ENCODE results near the gene RPL22. TPM values are rescaled to one million over a fixed set of nuclear protein-coding genes. Genes with fewer than 3 reads are reported as not detected.

The RPL22 gene
- total and polyA plus RNA-seq, 4 donors: 38.9 to 105 (median 77.3) TPM

DNA sequence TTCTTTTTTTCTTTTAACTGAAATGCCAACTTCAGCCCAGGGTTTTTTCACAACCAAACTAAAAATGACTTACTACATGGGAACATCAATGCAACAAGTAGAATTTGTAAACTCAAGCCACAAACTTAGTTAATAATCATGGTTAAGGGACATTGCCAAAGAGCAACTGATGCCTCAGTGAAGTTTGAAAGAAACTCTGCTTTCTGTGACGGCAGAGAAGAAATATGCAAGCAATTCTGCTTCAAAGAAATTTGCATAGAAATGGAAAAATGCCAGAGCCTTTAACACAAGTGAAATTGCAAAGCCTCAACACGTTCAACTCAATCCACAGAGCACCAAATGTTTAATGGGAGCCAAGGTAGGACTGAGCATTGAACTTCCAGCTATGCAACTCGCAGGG lies 14.2 kb downstream of the RPL22 start:
- no peaks in the 10 kb centered on the region for H3K4me1 ChIP-seq (ENCODE audit: control insufficient read depth in 4 of 4, insufficient read depth in 4 of 4, low read length in 3 of 4)
- TF ChIP-seq, protein P1, sequence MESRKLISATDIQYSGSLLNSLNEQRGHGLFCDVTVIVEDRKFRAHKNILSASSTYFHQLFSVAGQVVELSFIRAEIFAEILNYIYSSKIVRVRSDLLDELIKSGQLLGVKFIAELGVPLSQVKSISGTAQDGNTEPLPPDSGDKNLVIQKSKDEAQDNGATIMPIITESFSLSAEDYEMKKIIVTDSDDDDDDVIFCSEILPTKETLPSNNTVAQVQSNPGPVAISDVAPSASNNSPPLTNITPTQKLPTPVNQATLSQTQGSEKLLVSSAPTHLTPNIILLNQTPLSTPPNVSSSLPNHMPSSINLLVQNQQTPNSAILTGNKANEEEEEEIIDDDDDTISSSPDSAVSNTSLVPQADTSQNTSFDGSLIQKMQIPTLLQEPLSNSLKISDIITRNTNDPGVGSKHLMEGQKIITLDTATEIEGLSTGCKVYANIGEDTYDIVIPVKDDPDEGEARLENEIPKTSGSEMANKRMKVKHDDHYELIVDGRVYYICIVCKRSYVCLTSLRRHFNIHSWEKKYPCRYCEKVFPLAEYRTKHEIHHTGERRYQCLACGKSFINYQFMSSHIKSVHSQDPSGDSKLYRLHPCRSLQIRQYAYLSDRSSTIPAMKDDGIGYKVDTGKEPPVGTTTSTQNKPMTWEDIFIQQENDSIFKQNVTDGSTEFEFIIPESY (IDR thresholded peaks at IDR 0.05): no peak
- TF ChIP-seq, protein P2, sequence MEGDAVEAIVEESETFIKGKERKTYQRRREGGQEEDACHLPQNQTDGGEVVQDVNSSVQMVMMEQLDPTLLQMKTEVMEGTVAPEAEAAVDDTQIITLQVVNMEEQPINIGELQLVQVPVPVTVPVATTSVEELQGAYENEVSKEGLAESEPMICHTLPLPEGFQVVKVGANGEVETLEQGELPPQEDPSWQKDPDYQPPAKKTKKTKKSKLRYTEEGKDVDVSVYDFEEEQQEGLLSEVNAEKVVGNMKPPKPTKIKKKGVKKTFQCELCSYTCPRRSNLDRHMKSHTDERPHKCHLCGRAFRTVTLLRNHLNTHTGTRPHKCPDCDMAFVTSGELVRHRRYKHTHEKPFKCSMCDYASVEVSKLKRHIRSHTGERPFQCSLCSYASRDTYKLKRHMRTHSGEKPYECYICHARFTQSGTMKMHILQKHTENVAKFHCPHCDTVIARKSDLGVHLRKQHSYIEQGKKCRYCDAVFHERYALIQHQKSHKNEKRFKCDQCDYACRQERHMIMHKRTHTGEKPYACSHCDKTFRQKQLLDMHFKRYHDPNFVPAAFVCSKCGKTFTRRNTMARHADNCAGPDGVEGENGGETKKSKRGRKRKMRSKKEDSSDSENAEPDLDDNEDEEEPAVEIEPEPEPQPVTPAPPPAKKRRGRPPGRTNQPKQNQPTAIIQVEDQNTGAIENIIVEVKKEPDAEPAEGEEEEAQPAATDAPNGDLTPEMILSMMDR (IDR thresholded peaks at IDR 0.05; ENCODE audit: low read depth, low read length, missing input control): no peak
- TF ChIP-seq EGR1 (IDR thresholded peaks at IDR 0.05; ENCODE audit: low read depth in 2 of 2) (no peak), RAD21 (IDR thresholded peaks at IDR 0.05) (no peak), RXRA (IDR thresholded peaks at IDR 0.05) (no peak), HNF4G (IDR thresholded peaks at IDR 0.05) (no peak), YY1 (IDR thresholded peaks at IDR 0.05) (no peak), FOXA1 (IDR thresholded peaks at IDR 0.05) (no peak), NR2F2 (IDR thresholded peaks at IDR 0.05) (no peak), TAF1 (conservative IDR thresholded peaks at IDR 0.05) (no peak), JUND (IDR thresholded peaks at IDR 0.05) (no peak), GABPA (IDR thresholded peaks at IDR 0.05 in 1 of 2, conservative IDR thresholded peaks at IDR 0.05 in 1 of 2) (no peak), SP1 (IDR thresholded peaks at IDR 0.05) (no peak), FOXA2 (IDR thresholded peaks at IDR 0.05) (no peak), HNF4A (conservative IDR thresholded peaks at IDR 0.05) (no peak)
- TF ChIP-seq, protein P3, sequence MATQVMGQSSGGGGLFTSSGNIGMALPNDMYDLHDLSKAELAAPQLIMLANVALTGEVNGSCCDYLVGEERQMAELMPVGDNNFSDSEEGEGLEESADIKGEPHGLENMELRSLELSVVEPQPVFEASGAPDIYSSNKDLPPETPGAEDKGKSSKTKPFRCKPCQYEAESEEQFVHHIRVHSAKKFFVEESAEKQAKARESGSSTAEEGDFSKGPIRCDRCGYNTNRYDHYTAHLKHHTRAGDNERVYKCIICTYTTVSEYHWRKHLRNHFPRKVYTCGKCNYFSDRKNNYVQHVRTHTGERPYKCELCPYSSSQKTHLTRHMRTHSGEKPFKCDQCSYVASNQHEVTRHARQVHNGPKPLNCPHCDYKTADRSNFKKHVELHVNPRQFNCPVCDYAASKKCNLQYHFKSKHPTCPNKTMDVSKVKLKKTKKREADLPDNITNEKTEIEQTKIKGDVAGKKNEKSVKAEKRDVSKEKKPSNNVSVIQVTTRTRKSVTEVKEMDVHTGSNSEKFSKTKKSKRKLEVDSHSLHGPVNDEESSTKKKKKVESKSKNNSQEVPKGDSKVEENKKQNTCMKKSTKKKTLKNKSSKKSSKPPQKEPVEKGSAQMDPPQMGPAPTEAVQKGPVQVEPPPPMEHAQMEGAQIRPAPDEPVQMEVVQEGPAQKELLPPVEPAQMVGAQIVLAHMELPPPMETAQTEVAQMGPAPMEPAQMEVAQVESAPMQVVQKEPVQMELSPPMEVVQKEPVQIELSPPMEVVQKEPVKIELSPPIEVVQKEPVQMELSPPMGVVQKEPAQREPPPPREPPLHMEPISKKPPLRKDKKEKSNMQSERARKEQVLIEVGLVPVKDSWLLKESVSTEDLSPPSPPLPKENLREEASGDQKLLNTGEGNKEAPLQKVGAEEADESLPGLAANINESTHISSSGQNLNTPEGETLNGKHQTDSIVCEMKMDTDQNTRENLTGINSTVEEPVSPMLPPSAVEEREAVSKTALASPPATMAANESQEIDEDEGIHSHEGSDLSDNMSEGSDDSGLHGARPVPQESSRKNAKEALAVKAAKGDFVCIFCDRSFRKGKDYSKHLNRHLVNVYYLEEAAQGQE (IDR thresholded peaks at IDR 0.05): no peak
- TF ChIP-seq, protein P4, sequence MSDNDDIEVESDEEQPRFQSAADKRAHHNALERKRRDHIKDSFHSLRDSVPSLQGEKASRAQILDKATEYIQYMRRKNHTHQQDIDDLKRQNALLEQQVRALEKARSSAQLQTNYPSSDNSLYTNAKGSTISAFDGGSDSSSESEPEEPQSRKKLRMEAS (IDR thresholded peaks at IDR 0.05): no peak
- TF ChIP-seq, protein P5, sequence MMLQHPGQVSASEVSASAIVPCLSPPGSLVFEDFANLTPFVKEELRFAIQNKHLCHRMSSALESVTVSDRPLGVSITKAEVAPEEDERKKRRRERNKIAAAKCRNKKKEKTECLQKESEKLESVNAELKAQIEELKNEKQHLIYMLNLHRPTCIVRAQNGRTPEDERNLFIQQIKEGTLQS (IDR thresholded peaks at IDR 0.05): no peak
- no peak overlapping the region for H3K4me3 ChIP-seq (ENCODE audit: low read depth in 1 of 3, low read length in 3 of 3)
- H3K36me3 ChIP-seq (ENCODE audit: control insufficient read depth in 4 of 4, insufficient read depth in 3 of 4, low read depth in 1 of 4, low read length in 3 of 4): peaks cover 5 to 38% (median 22%) of the 10 kb centered on the region in 4 donors
- H3K9ac ChIP-seq (ENCODE audit: low read depth in 1 of 2, low read length in 2 of 2): no peak overlapping the region
- 88% methylated on average over 3 of the region's 3 CpGs for WGBS
- no peaks in the 10 kb centered on the region for H3K9me3 ChIP-seq (ENCODE audit: control insufficient read depth in 4 of 4, low read length in 3 of 4)
- peaks cover 0 to 3% (median 0%) of the 10 kb centered on the region in 4 donors for H3K27me3 ChIP-seq (ENCODE audit: control insufficient read depth in 4 of 4, insufficient read depth in 4 of 4, low read length in 3 of 4)
- DNase-seq (ENCODE audit: low spot score): no peak
- no peak overlapping the region for H3K27ac ChIP-seq (ENCODE audit: low read depth in 1 of 2, low read length in 2 of 2)
